Measurements from ENCODE around the gene SLC35C1.
"Not testable (repeated sequence)": the region's sequence is repeated elsewhere in the genome, so short reads cannot be mapped to it uniquely, and the experiment has no call there.

Gene SLC35C1

GRCh38 chr11:45811571-45812290 is 6.8 kb downstream of the SLC35C1 start:
- no peak for DNase-seq

GRCh38 chr11:45812581-45813548 is 7.9 kb downstream of the SLC35C1 start:
- no peak for DNase-seq

GRCh38 chr11:45815747-45816146 is 10.8 kb downstream of the SLC35C1 start:
- DNase-seq, result no peak

- no peak for DNase-seq
These were observed 11.7 kb downstream of the SLC35C1 start for GRCh38 chr11:45816614-45817013.

- no peak for DNase-seq
These were observed 12.2 kb downstream of the SLC35C1 start for GRCh38 chr11:45817191-45817590.

GRCh38 chr11:45818961-45819605 is 14.1 kb downstream of the SLC35C1 start:
- DNase-seq, result no peak

- no peak for DNase-seq
These were observed 15.4 kb downstream of the SLC35C1 start for GRCh38 chr11:45820211-45820857.

- DNase-seq, result not testable (repeated sequence)
These were observed 21.5 kb downstream of the SLC35C1 start for GRCh38 chr11:45826492-45826891.

GRCh38 chr11:45827123-45827522 is 22.2 kb downstream of the SLC35C1 start:
- DNase-seq, result no peak

GRCh38 chr11:45828996-45829395 is 24.0 kb downstream of the SLC35C1 start:
- DNase-seq, result no peak

- DNase-seq, result no peak
These were observed 25.6 kb downstream of the SLC35C1 start for GRCh38 chr11:45830596-45830995.

GRCh38 chr11:45832811-45833441 is 28.0 kb downstream of the SLC35C1 start:
- no peak for DNase-seq

- DNase-seq, result no peak
These were observed 28.8 kb downstream of the SLC35C1 start for GRCh38 chr11:45833761-45834160.

- no peak for DNase-seq
These were observed 29.4 kb downstream of the SLC35C1 start for GRCh38 chr11:45834298-45834756.

GRCh38 chr11:45839204-45839603 is 34.3 kb downstream of the SLC35C1 start:
- no peak for DNase-seq

GRCh38 chr11:45840251-45840650 is 35.3 kb downstream of the SLC35C1 start:
- not testable (repeated sequence) for DNase-seq

GRCh38 chr11:45843158-45843924 is 38.4 kb downstream of the SLC35C1 start:
- DNase-seq, result peak; percentile 86

GRCh38 chr11:45844822-45845578 is 40.1 kb downstream of the SLC35C1 start:
- no peak for DNase-seq

- no peak for DNase-seq
These were observed 41.3 kb downstream of the SLC35C1 start for GRCh38 chr11:45846174-45846675.

Data from NCI-H748 treated with DMSO at 0.1 percent for 48 hours (cell line).